ENCODE data around the gene THEM5. TPM values are rescaled to one million over a fixed set of nuclear protein-coding genes. Genes with fewer than 3 reads are reported as not detected.

THEM5 gene
- total and polyA plus RNA-seq, 9 donors, result 0.07 TPM; not detected in 8

DNA sequence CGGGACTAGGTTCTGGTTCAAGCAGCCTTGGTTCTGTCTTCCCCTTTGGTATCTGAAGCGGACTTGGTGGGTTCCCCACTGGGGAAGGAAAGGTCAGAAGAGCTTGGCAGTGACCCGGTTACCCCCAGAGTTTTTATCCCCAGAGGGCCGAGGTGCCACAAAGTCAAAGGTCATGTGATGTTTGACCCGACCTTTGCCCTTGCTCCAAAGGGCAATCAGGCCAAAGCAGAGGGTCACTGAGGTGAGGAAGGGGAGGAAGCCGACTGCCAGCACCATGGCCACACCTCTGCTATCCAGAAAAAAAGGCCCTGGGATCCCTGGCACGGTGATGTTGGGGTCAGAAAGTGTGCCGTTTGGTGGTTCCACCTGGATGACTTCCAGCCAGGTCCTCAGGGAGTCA is 52.7 kb downstream of the THEM5 start:
- WGBS, 3 donors, result 46 to 63% (median 50%) methylated on average over 8 of the region's 8 CpGs
- DNase-seq, result no peak
- intact Hi-C loops (cut with DNase I), result no loop called here
- Histone ChIP-seq H3K27ac (no peak overlapping the region), H3K4me3 (no peak overlapping the region), H3K36me3 (no peaks in the 10 kb centered on the region), H3K4me1 (ENCODE audit: insufficient read depth) (no peaks in the 10 kb centered on the region), H3K27me3 (no peaks in the 10 kb centered on the region), H3K9me3 (no peaks in the 10 kb centered on the region)
- TF ChIP-seq EP300 (IDR thresholded peaks at IDR 0.05) (no peak), POLR2A (IDR thresholded peaks at IDR 0.05) (no peak)
- TF ChIP-seq, protein P1, sequence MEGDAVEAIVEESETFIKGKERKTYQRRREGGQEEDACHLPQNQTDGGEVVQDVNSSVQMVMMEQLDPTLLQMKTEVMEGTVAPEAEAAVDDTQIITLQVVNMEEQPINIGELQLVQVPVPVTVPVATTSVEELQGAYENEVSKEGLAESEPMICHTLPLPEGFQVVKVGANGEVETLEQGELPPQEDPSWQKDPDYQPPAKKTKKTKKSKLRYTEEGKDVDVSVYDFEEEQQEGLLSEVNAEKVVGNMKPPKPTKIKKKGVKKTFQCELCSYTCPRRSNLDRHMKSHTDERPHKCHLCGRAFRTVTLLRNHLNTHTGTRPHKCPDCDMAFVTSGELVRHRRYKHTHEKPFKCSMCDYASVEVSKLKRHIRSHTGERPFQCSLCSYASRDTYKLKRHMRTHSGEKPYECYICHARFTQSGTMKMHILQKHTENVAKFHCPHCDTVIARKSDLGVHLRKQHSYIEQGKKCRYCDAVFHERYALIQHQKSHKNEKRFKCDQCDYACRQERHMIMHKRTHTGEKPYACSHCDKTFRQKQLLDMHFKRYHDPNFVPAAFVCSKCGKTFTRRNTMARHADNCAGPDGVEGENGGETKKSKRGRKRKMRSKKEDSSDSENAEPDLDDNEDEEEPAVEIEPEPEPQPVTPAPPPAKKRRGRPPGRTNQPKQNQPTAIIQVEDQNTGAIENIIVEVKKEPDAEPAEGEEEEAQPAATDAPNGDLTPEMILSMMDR (IDR thresholded peaks at IDR 0.05), result no peak

DNA sequence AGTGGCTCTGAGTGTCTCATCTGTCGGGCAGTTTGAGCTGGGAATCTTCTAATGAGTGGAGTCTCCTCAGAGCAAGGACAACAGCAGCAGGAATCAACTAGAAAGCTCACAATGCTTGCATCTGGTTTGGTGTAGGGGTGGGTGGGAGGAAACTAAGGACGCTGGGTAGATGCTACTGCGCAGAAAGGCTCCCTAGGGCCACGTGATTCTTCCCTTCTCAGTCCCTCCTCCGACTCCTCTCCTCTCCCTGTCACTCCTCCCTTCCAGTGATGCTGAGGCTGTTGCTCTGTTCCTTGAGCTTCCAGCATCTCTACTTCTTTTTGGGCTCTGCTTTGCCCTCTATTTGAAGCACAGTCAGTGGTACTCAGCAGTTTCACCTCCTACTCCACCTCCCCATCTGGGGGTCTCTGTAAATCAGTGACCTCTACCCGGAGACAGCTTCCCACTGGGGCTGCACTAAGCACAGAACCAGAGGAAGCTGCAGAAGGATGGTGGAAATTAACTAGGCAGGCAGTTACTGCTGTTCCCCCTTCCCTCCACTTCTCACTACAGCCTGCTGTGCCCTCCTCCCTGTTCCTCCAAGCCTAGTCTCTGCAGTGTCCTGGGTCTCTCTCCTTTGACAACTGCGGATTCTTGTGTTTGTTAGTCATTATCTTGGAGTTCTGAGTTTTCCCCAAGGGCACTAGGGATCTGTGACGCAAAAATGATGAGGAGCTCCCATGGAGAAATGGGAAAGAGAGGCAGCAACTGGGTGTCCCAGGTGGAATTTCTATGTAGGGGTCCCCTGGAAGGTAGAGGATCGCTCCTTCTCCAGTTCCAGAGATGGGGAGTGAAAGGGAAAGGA is 54.1 kb downstream of the THEM5 start:
- no peak overlapping the region for H3K27ac ChIP-seq
- H3K36me3 ChIP-seq, result no peaks in the 10 kb centered on the region
- intact Hi-C loops (cut with DNase I), result no loop called here
- H3K9me3 ChIP-seq, result no peaks in the 10 kb centered on the region
- WGBS, 3 donors, result 22 to 42% (median 29%) methylated on average over 9 of the region's 9 CpGs
- no peak overlapping the region for H3K4me3 ChIP-seq
- H3K27me3 ChIP-seq, result no peaks in the 10 kb centered on the region
- DNase-seq, result no peak
- H3K4me1 ChIP-seq (ENCODE audit: insufficient read depth), result no peaks in the 10 kb centered on the region
- TF ChIP-seq EP300 (IDR thresholded peaks at IDR 0.05), result no peak
- TF ChIP-seq, protein P1 (IDR thresholded peaks at IDR 0.05), result no peak
- TF ChIP-seq POLR2A (IDR thresholded peaks at IDR 0.05), result no peak

DNA sequence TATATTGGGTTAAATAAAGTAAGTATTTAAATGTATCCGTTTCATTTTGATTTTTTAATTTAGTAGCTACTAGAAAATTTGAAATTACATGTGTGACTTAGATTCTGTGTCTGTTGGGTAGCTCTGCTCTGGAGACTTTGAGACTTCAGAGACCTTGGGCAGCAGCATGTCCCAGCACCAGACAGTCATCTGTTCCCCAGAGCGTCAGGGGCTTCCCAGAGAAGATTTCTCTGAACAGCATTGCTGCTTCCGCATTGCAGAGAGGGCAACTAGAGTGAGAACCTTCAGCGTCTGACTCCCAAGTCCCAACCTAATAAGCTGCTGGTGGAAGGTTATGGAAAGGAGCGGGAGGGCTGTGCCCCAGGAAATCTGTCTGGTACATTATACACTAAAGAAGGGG is 54.9 kb downstream of the THEM5 start:
- DNase-seq, result no peak
- no peaks in the 10 kb centered on the region for H3K4me1 ChIP-seq (ENCODE audit: insufficient read depth)
- H3K27me3 ChIP-seq, result no peaks in the 10 kb centered on the region
- no peaks in the 10 kb centered on the region for H3K9me3 ChIP-seq
- intact Hi-C loops (cut with DNase I), result no loop called here
- TF ChIP-seq, protein P1 (IDR thresholded peaks at IDR 0.05), result no peak
- TF ChIP-seq POLR2A (IDR thresholded peaks at IDR 0.05), result no peak
- no peak for TF ChIP-seq EP300 (IDR thresholded peaks at IDR 0.05)
- WGBS, 3 donors, result 78 to 85% (median 85%) methylated on average over 5 of the region's 5 CpGs
- H3K27ac ChIP-seq, result no peak overlapping the region
- no peaks in the 10 kb centered on the region for H3K36me3 ChIP-seq
- no peak overlapping the region for H3K4me3 ChIP-seq

Small RNA genes within 50 kb of the gene (small RNA-seq; reads per million reads assigned to genes)
- gene RF00019, result not detected

Other genes with a start within 250 kb of the THEM5 start
- 10 to 100 TPM; 20.5 to 42.7 (median 35.9) TPM for gene SNX27, start 241.7 kb downstream of the THEM5 start, total RNA-seq
- gene SNX27, start 241.7 kb downstream of the THEM5 start, polyA plus RNA-seq, result 10 to 100 TPM in 1 of 2 donors, 1 to 10 TPM in 1; 9.5 to 18.4 TPM
- gene CELF3, start 136.9 kb downstream of the THEM5 start, total RNA-seq, result under 1 TPM in 1 of 7 donors, not detected in 6; 0.57 TPM
- not detected for gene CELF3, start 136.9 kb downstream of the THEM5 start, polyA plus RNA-seq
- 10 to 100 TPM in 1 of 7 donors, under 1 TPM in 3, not detected in 3; 0.51 to 34.9 (median 0.61) TPM for gene RIIAD1, start 132.2 kb downstream of the THEM5 start, total RNA-seq
- not detected for gene RIIAD1, start 132.2 kb downstream of the THEM5 start, polyA plus RNA-seq
- gene MRPL9, start 90.2 kb downstream of the THEM5 start, total RNA-seq, result 10 to 100 TPM; 40.2 to 69.0 (median 55.2) TPM
- 10 to 100 TPM; 55.4 to 86.8 TPM for gene MRPL9, start 90.2 kb downstream of the THEM5 start, polyA plus RNA-seq
- gene TDRKH, start 63.2 kb downstream of the THEM5 start, total RNA-seq, result 1 to 10 TPM; 1.5 to 3.8 (median 3.2) TPM
- gene TDRKH, start 63.2 kb downstream of the THEM5 start, polyA plus RNA-seq, result 1 to 10 TPM; 1.9 to 6.6 TPM
- gene LINGO4, start 48.3 kb downstream of the THEM5 start, total RNA-seq, result under 1 TPM in 3 of 7 donors, not detected in 4; 0.08 to 0.34 (median 0.10) TPM
- gene LINGO4, start 48.3 kb downstream of the THEM5 start, polyA plus RNA-seq, result not detected
- gene RORC, start 21.9 kb downstream of the THEM5 start, total RNA-seq, result 10 to 100 TPM in 1 of 7 donors, 1 to 10 TPM in 2, under 1 TPM in 4; 0.18 to 22.3 (median 0.83) TPM
- gene RORC, start 21.9 kb downstream of the THEM5 start, polyA plus RNA-seq, result under 1 TPM; 0.39 to 0.48 TPM
- 1 to 10 TPM in 1 of 7 donors, under 1 TPM in 3, not detected in 3; 0.10 to 1.0 (median 0.18) TPM for gene C2CD4D, start 13.9 kb downstream of the THEM5 start, total RNA-seq
- under 1 TPM in 1 of 2 donors, not detected in 1; 0.04 TPM for gene C2CD4D, start 13.9 kb downstream of the THEM5 start, polyA plus RNA-seq
- 10 to 100 TPM; 10.4 to 21.8 (median 16.7) TPM for gene THEM4, start 55.8 kb upstream of the THEM5 start, total RNA-seq
- gene THEM4, start 55.8 kb upstream of the THEM5 start, polyA plus RNA-seq, result 10 to 100 TPM; 12.3 to 14.4 TPM
- gene S100A10, start 140.1 kb upstream of the THEM5 start, total RNA-seq, result 100 to 1,000 TPM in 5 of 7 donors, 10 to 100 TPM in 2; 38.6 to 327 (median 213) TPM
- 100 to 1,000 TPM; 175 to 642 TPM for gene S100A10, start 140.1 kb upstream of the THEM5 start, polyA plus RNA-seq
- 100 to 1,000 TPM in 3 of 7 donors, 10 to 100 TPM in 4; 60.2 to 189 (median 85.8) TPM for gene S100A11, start 183.3 kb upstream of the THEM5 start, total RNA-seq
- 100 to 1,000 TPM; 158 to 449 TPM for gene S100A11, start 183.3 kb upstream of the THEM5 start, polyA plus RNA-seq
- not detected for gene TCHHL1, start 235.4 kb upstream of the THEM5 start, total RNA-seq
- not detected for gene TCHHL1, start 235.4 kb upstream of the THEM5 start, polyA plus RNA-seq

All from ovary (tissue), 9 donors.